ENCODE results near the gene ARL8B.

The ARL8B gene

GRCh38 chr3:5217824-5218595 is 95.9 kb downstream of the ARL8B start:
- DNase-seq = no peak

GRCh38 chr3:5218815-5219214 is 96.7 kb downstream of the ARL8B start:
- no peak for DNase-seq

- DNase-seq = no peak
These were observed 97.1 kb downstream of the ARL8B start for GRCh38 chr3:5219216-5219615.

- no peak for DNase-seq
These were observed 98.1 kb downstream of the ARL8B start for GRCh38 chr3:5220193-5220592.

- no peak for DNase-seq
These were observed 98.8 kb downstream of the ARL8B start for GRCh38 chr3:5220667-5221431.

- DNase-seq = no peak
These were observed 99.6 kb downstream of the ARL8B start for GRCh38 chr3:5221701-5222100.

- no peak for DNase-seq
These were observed 100.4 kb downstream of the ARL8B start for GRCh38 chr3:5222283-5223005.

- peak; percentile 10 for DNase-seq
These were observed 104.7 kb downstream of the ARL8B start for GRCh38 chr3:5226783-5227182.

- DNase-seq = no peak
These were observed 105.7 kb downstream of the ARL8B start for GRCh38 chr3:5227812-5228211.

- DNase-seq = no peak
These were observed 107.3 kb downstream of the ARL8B start for GRCh38 chr3:5229414-5229813.
